CD14-positive monocyte (primary cell): ENCODE measurements around the gene AVPR2. TPM values are rescaled to one million over a fixed set of nuclear protein-coding genes. Genes with fewer than 3 reads are reported as not detected.
A peak's percentile ranks its signal among the peaks of the same experiment; 100 is the strongest.

Experiments
- DNase-seq, 3 donors: peaks; one replicate each; pipeline ENCODE4 v3.0.0-alpha.2; 2011 to 2022
- H2AFZ ChIP-seq: 2 replicates; pipeline ENCODE4 v1.6.0; 2012; ENCODE audit warnings: mild to moderate bottlenecking, low read depth, low read length, inconsistent platforms; ENCODE audit not compliant: insufficient read depth, poor library complexity, severe bottlenecking
- H3K27ac ChIP-seq, 2 donors: 1 replicate in 1 of 2; 2 replicates in 1 of 2; pipeline ENCODE4 v1.5.1; 2012 to 2013; ENCODE audit warnings: low read length in 2 of 2, control low read depth in 1 of 2, inconsistent platforms in 1 of 2, low read depth in 1 of 2, mild to moderate bottlenecking in 1 of 2
- H3K27me3 ChIP-seq, 2 donors: one replicate each; pipeline versions ENCODE4 v1.6.0 to v1.6.1; 2011 to 2013; ENCODE audit warnings: low read length in 2 of 2; ENCODE audit not compliant: control insufficient read depth in 2 of 2, insufficient read depth in 2 of 2
- H3K36me3 ChIP-seq, 2 donors: replicated peaks in 1 of 2; 1 replicate in 1 of 2; 2 replicates in 1 of 2; pipeline versions ENCODE4 v1.5.1 to v1.6.1; 2012 to 2013; ENCODE audit warnings: low read length in 2 of 2, control low read depth in 1 of 2, inconsistent platforms in 1 of 2, mild to moderate bottlenecking in 1 of 2; ENCODE audit not compliant: insufficient read depth in 2 of 2, control insufficient read depth in 1 of 2
- H3K4me1 ChIP-seq, 2 donors: 1 replicate in 1 of 2; 2 replicates in 1 of 2; pipeline versions ENCODE4 v1.5.1 to v1.6.1; 2012 to 2013; ENCODE audit warnings: low read length in 2 of 2, control low read depth in 1 of 2, inconsistent platforms in 1 of 2, mild to moderate bottlenecking in 1 of 2, moderate library complexity in 1 of 2; ENCODE audit not compliant: insufficient read depth in 2 of 2, control insufficient read depth in 1 of 2
- H3K4me2 ChIP-seq: replicated peaks from 2 replicates; pipeline ENCODE3; 2012; ENCODE audit warnings: low read length, moderate library complexity, mild to moderate bottlenecking; ENCODE audit not compliant: poor library complexity, severe bottlenecking; ENCODE audit errors: extremely low read depth
- H3K4me3 ChIP-seq, 3 experiments: fragments of 200-600 bp in 1 of 3; sonication (generic) in 1 of 3; replicated peaks in 1 of 3; 1 replicate in 2 of 3; 2 replicates in 1 of 3; pipeline ENCODE4 v1.5.1; 2011 to 2013; ENCODE audit warnings: low read length in 3 of 3, mild to moderate bottlenecking in 3 of 3, control low read depth in 2 of 3, low read depth in 2 of 3, inconsistent platforms in 1 of 3, moderate library complexity in 1 of 3
- H3K79me2 ChIP-seq: 2 replicates; pipeline ENCODE4 v1.6.0; 2012; ENCODE audit warnings: mild to moderate bottlenecking, control low read depth, inconsistent platforms, low read length, moderate library complexity; ENCODE audit not compliant: insufficient read depth
- H3K9ac ChIP-seq: 2 replicates; pipeline ENCODE4 v1.6.0; 2017; ENCODE audit warnings: low read length, mild to moderate bottlenecking; ENCODE audit not compliant: insufficient read depth, poor library complexity, severe bottlenecking
- H3K9me3 ChIP-seq, 2 donors: replicated peaks in 1 of 2; 1 replicate in 1 of 2; 2 replicates in 1 of 2; pipeline versions ENCODE4 v1.5.1 to v1.6.1; 2012 to 2013; ENCODE audit warnings: low read length in 2 of 2, control low read depth in 1 of 2; ENCODE audit not compliant: control insufficient read depth in 1 of 2, insufficient read depth in 1 of 2
- H4K20me1 ChIP-seq: 2 replicates; pipeline ENCODE4 v1.6.0; 2012; ENCODE audit warnings: mild to moderate bottlenecking, low read length, control low read depth, moderate library complexity; ENCODE audit not compliant: insufficient read depth
- H3K27ac Mint-ChIP-seq, 7 donors: one replicate each; pipeline ENCODE4 v1.8.0; 2020; ENCODE audit warnings: mild to moderate bottlenecking in 7 of 7, mixed read lengths in 7 of 7, moderate library complexity in 6 of 7, inconsistent platforms in 2 of 7
- H3K27me3 Mint-ChIP-seq, 3 donors: one replicate each; pipeline ENCODE4 v1.8.0; 2021 to 2022; ENCODE audit warnings: low read depth in 3 of 3, mild to moderate bottlenecking in 3 of 3, mixed read lengths in 3 of 3, moderate library complexity in 3 of 3, inconsistent platforms in 1 of 3
- H3K36me3 Mint-ChIP-seq, 2 donors: one replicate each; pipeline ENCODE4 v1.8.0; 2020; ENCODE audit warnings: mixed read lengths in 2 of 2, inconsistent platforms in 1 of 2, mild to moderate bottlenecking in 1 of 2
- H3K4me1 Mint-ChIP-seq: one replicate; pipeline ENCODE4 v1.8.0; 2020; ENCODE audit warnings: mild to moderate bottlenecking, mixed read lengths
- H3K4me3 Mint-ChIP-seq, 2 donors: one replicate each; pipeline ENCODE4 v1.8.0; 2020; ENCODE audit warnings: mild to moderate bottlenecking in 2 of 2, mixed read lengths in 2 of 2, moderate library complexity in 1 of 2
- H3K9me3 Mint-ChIP-seq, 7 donors: one replicate each; pipeline ENCODE4 v1.8.0; 2020 to 2022; ENCODE audit warnings: mixed read lengths in 7 of 7, mild to moderate bottlenecking in 6 of 7, moderate library complexity in 6 of 7, inconsistent platforms in 2 of 7
- WGBS: methylation state at CpG from one replicate; pipeline ENCODE4 v1.1.5; 2013; ENCODE audit warnings: missing lambda C conversion rate; ENCODE audit not compliant: insufficient coverage; 5-methylcytosine and 5-hydroxymethylcytosine counted together
- intact Hi-C, 2 donors: fragments of 100-400 bp; cut with micrococcal nuclease; formaldehyde crosslinking; loops; one replicate each; pipeline versions ENCODE4 v1.15.0 to v1.15.1; 2023
- polyA plus RNA-seq, 3 donors: library from polyadenylated mRNA; depleted of rRNA in 1 of 3; unstranded in 2 of 3; stranded (reverse) in 1 of 3; fragments of 300-500 nt in 2 of 3; fragments of >200 nt in 1 of 3; fragmentation: Illumina TruSeq in 2 of 3; gene quantifications; 1 replicate in 2 of 3; 2 replicates in 1 of 3; pipeline ENCODE4 v1.2.3, GENCODE V29; 2012 to 2021
- TF ChIP-seq, protein P1 (sequence below): fragments of 200-600 bp; IDR thresholded peaks from one replicate; pipeline ENCODE4 v1.8.0; 2022; ENCODE audit warnings: antibody characterized with exemption, mild to moderate bottlenecking

AVPR2 gene
- polyA plus RNA-seq, 3 donors, result 0.14 to 0.27 TPM; not detected in 1

DNA sequence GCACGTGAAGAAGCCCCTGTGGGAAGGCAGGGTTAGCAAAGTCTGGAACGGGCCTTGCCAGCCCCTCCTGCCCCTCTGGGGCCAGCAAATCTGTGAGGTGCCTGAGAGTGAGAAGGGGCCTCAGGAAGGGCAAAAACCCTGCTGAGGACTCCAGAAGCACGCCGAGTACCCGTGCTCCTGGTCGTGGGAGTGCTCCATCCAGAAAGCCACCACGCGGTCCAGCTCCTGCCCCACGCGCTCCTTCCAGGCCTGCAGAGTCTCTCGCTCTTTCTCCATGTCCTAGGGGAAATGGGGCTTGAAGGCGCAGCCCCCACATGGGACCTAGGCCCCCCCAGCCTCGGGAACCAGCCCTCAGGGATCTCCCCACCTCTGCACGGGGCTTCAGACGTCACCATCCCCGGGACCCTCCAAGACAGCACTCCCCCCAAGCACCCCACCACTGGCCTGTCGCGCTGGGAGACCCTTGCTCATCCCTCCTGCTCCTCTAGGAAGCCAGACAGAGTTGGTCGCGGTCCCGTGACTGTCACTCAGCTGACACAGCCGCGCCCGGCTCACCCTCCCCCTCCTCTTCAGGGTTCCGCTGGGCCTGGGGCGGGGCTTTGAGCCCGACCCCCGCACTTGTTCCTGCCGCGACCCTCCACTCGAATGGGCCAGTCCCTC, 39.8 kb downstream of the AVPR2 start, which contains the start of gene RENBP:
TSS of gene RENBP (minus strand) at position 504 of the 660 bp plus-strand sequence. CDS start at position 471, 33 bp downstream.
- peak within 1 kb of the TSS; percentile 78 for H3K4me2 ChIP-seq
- WGBS, result 4% methylated on average over 16 of the region's 31 CpGs

DNA sequence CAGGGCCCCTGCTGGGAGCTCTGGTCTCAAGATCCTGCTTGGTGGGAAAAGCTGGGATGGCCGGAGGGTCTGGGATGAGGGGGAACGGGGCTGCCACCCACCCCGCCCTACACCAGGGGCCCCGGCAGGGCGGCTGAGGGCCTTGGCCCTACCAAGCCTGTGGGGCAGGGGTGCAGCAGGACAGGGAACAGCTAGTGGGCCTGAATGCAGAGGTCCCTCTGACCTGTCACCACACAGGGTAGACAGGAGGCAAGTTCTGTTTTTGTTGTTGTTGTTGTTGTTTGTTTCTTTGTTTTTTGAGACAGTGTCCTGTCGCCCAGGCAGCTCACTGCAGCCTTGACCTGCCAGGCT, 40.3 kb downstream of the AVPR2 start:
- Mint-ChIP-seq H3K36me3 (peaks cover 12 to 29% of the 10 kb centered on the region in 2 donors), H3K9me3 (peaks cover 0 to 12% (median 0%) of the 10 kb centered on the region in 7 donors), H3K27ac (peak overlapping the region in 5 of 7 donors; percentile 35 to 96 (median 90)), H3K27me3 (peaks cover 0 to 28% (median 1%) of the 10 kb centered on the region in 3 donors), H3K4me1 (peaks cover 43% of the 10 kb centered on the region), H3K4me3 (peak overlapping the region; percentile 79 to 93)
- no peak for DNase-seq
- Histone ChIP-seq H3K27me3 (no peaks in the 10 kb centered on the region), H2AFZ (peak overlapping the region; percentile 61), H3K79me2 (peaks cover 28% of the 10 kb centered on the region), H3K4me2 (peak overlapping the region; percentile 78), H3K4me1 (peaks cover 45 to 63% of the 10 kb centered on the region in 2 donors), H3K27ac (peak overlapping the region; percentile 38 to 90), H3K36me3 (peaks cover 19 to 20% of the 10 kb centered on the region in 2 donors), H3K9me3 (no peaks in the 10 kb centered on the region), H3K9ac (peak overlapping the region; percentile 77), H4K20me1 (peaks cover 62% of the 10 kb centered on the region), H3K4me3 (peak overlapping the region; percentile 39 to 80 (median 80))
- whole genome bisulfite sequencing, result 60% methylated on average over 1 of the region's 6 CpGs
- intact Hi-C loops, result no loop called here
- TF ChIP-seq, protein P1, sequence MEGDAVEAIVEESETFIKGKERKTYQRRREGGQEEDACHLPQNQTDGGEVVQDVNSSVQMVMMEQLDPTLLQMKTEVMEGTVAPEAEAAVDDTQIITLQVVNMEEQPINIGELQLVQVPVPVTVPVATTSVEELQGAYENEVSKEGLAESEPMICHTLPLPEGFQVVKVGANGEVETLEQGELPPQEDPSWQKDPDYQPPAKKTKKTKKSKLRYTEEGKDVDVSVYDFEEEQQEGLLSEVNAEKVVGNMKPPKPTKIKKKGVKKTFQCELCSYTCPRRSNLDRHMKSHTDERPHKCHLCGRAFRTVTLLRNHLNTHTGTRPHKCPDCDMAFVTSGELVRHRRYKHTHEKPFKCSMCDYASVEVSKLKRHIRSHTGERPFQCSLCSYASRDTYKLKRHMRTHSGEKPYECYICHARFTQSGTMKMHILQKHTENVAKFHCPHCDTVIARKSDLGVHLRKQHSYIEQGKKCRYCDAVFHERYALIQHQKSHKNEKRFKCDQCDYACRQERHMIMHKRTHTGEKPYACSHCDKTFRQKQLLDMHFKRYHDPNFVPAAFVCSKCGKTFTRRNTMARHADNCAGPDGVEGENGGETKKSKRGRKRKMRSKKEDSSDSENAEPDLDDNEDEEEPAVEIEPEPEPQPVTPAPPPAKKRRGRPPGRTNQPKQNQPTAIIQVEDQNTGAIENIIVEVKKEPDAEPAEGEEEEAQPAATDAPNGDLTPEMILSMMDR, result no peak

More for the DNA sequence above, 39.8 kb downstream of the AVPR2 start, which contains the start of gene RENBP:
- peaks cover 19 to 20% of the 10 kb centered on the region in 2 donors for H3K36me3 ChIP-seq
- H3K4me1 Mint-ChIP-seq, result peaks cover 42% of the 10 kb centered on the region
- H3K9me3 ChIP-seq, result no peaks in the 10 kb centered on the region
- peaks cover 45 to 63% of the 10 kb centered on the region in 2 donors for H3K4me1 ChIP-seq
- peak within 1 kb of the TSS; percentile 72 to 90 for H3K27ac ChIP-seq
- H3K4me3 Mint-ChIP-seq, result peak within 1 kb of the TSS; percentile 79 to 93
- H4K20me1 ChIP-seq, result peaks cover 62% of the 10 kb centered on the region
- no peaks in the 10 kb centered on the region for H3K27me3 ChIP-seq
- H3K9me3 Mint-ChIP-seq, result peaks cover 0 to 12% (median 0%) of the 10 kb centered on the region in 7 donors
- H3K9ac ChIP-seq, result peak within 1 kb of the TSS; percentile 77
- peak within 1 kb of the TSS; percentile 61 for H2AFZ ChIP-seq
- H3K4me3 ChIP-seq, result peak within 1 kb of the TSS; percentile 39 to 80 (median 80)
- peak; percentile 60 to 67 (median 66) for DNase-seq
- H3K27me3 Mint-ChIP-seq, result peaks cover 0 to 32% (median 1%) of the 10 kb centered on the region in 3 donors
- H3K27ac Mint-ChIP-seq, result peak within 1 kb of the TSS; percentile 76 to 96 (median 92)
- intact Hi-C loops, result no loop called here
- H3K36me3 Mint-ChIP-seq, result peaks cover 10 to 29% of the 10 kb centered on the region in 2 donors
- H3K79me2 ChIP-seq, result peaks cover 28% of the 10 kb centered on the region
- TF ChIP-seq, protein P1, result no peak
